Stimulated activated effector memory CD8-positive, alpha-beta T cell treated with anti-CD3 and anti-CD28 coated beads, Interleukin-12 subunit alpha, Interleukin-12 subunit beta, amount 100 ng/mL, for 72 hours (primary cell): Measurements from ENCODE around the gene ZC3H13.

ENCODE experiments used
- ATAC-seq: fragments of 150-1000 bp; cut with Tn5 transposase; 2 replicates; pipeline ENCODE4 v1.10.0; 2021
- DNase-seq, 2 donors: peaks; one replicate each; pipeline ENCODE4 v3.0.0; 2021 to 2022; ENCODE audit warnings: low spot score in 2 of 2
- H3K27ac Mint-ChIP-seq: one replicate; pipeline ENCODE4 v1.8.0; 2022; ENCODE audit warnings: mild to moderate bottlenecking, mixed read lengths
- H3K36me3 Mint-ChIP-seq: one replicate; pipeline ENCODE4 v1.8.0; 2022; ENCODE audit warnings: mild to moderate bottlenecking, mixed read lengths
- H3K4me1 Mint-ChIP-seq: one replicate; pipeline ENCODE4 v1.8.0; 2022; ENCODE audit warnings: mixed read lengths
- H3K4me3 Mint-ChIP-seq: one replicate; pipeline ENCODE4 v1.8.0; 2022; ENCODE audit warnings: mild to moderate bottlenecking, mixed read lengths
- H3K9me3 Mint-ChIP-seq: one replicate; pipeline ENCODE4 v1.8.0; 2022; ENCODE audit warnings: mixed read lengths

The ZC3H13 gene

DNA sequence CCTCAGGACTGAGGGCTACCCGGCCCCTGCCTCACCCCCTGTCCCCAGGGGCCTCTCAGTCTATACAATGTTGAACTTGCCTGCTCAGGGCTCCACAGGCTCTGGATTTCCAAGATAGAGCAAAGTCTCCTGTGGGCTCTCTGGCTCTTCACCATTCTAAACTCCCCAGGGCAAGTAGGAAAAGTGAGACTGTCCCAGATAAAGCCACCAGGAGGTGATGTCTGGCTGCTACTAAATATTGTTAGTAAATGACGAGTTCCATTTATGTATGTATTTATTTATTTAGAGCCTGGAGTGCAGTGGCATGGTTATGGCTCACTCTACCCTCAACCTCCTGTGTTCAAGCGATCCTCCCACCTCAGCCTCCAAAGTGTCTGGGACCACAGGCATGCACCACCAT, 127.4 kb downstream of the ZC3H13 start:
- DNase-seq (no peak), ATAC-seq (no peak)
- H3K27ac Mint-ChIP-seq: no peak overlapping the region
- no peaks in the 10 kb centered on the region for H3K4me1 Mint-ChIP-seq
- H3K9me3 Mint-ChIP-seq: no peaks in the 10 kb centered on the region
- H3K36me3 Mint-ChIP-seq: no peaks in the 10 kb centered on the region
- H3K4me3 Mint-ChIP-seq: no peak overlapping the region

DNA sequence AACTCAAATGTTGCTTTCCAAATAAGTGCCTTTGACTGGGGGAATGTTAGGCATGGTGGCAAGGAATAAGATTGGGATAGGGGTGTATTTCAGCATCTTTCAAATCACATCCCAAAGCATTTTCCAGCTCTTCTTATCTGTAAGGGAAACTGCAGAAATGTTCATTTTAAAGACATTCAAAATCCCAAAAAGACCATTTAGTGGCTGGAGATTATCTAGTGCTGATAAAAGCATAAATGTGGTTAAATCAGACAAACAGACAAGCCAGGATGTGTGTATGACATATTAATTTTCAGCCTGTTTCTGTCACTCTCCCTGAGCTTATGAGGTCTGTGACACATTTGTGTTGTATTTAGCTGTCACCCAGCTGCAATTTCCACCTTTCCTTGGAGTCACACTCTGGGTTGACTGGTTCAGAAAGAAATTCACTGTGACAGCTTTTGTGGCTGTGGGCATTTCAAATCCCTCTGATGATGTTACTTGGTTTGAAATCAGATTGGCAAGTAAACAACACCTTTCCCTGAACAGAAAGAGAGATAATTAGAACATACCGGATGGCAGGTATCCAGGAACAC, 131.3 kb downstream of the ZC3H13 start:
- DNase-seq: no peak
- no peaks in the 10 kb centered on the region for H3K4me1 Mint-ChIP-seq
- no peak overlapping the region for H3K4me3 Mint-ChIP-seq
- H3K9me3 Mint-ChIP-seq: no peaks in the 10 kb centered on the region
- H3K27ac Mint-ChIP-seq: no peak overlapping the region
- no peak for ATAC-seq
- H3K36me3 Mint-ChIP-seq: no peaks in the 10 kb centered on the region

DNA sequence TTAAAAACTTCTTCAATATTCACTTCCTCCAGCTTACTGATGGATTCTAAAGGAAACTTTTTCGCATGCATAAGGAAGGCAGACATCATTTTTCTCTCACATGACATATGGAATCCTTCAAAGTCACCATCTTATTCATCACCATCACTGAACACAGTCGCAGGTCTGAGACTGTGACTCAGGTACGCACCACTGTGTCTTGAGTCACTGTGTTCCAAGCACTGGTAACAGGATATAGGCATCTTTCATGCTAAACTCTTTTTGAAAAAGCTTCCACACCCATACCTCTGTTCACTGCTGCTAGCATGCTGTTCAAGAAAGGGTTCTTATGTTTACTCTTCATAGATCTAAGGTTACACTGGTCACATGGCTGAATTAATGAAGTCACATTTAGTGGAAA, 133.9 kb downstream of the ZC3H13 start:
- no peaks in the 10 kb centered on the region for H3K4me1 Mint-ChIP-seq
- no peak overlapping the region for H3K4me3 Mint-ChIP-seq
- ATAC-seq (peak; percentile 58), DNase-seq (no peak)
- no peak overlapping the region for H3K27ac Mint-ChIP-seq
- H3K9me3 Mint-ChIP-seq: no peaks in the 10 kb centered on the region
- H3K36me3 Mint-ChIP-seq: no peaks in the 10 kb centered on the region

DNA sequence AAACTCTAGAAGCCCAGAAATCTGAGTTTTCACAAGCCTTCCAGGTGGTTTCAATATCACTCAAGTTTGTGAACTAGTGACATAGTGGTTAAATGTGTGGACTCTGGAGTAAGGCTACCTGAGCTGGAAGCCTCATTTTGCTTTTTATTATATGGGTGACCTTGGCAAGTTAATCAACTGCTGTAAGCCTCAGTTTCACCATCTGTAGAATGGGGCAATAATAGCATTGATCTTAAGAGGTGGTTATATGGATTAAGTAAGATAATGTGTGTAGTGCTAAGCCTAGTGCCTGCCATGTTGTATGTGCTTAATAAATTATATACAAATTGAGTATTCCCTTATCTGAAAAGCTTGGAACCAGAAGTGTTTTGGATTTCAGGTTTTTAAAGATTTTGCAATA, 135.5 kb downstream of the ZC3H13 start:
- no peaks in the 10 kb centered on the region for H3K9me3 Mint-ChIP-seq
- H3K4me3 Mint-ChIP-seq: no peak overlapping the region
- H3K27ac Mint-ChIP-seq: no peak overlapping the region
- ATAC-seq (no peak), DNase-seq (no peak)
- no peaks in the 10 kb centered on the region for H3K4me1 Mint-ChIP-seq
- H3K36me3 Mint-ChIP-seq: no peaks in the 10 kb centered on the region

DNA sequence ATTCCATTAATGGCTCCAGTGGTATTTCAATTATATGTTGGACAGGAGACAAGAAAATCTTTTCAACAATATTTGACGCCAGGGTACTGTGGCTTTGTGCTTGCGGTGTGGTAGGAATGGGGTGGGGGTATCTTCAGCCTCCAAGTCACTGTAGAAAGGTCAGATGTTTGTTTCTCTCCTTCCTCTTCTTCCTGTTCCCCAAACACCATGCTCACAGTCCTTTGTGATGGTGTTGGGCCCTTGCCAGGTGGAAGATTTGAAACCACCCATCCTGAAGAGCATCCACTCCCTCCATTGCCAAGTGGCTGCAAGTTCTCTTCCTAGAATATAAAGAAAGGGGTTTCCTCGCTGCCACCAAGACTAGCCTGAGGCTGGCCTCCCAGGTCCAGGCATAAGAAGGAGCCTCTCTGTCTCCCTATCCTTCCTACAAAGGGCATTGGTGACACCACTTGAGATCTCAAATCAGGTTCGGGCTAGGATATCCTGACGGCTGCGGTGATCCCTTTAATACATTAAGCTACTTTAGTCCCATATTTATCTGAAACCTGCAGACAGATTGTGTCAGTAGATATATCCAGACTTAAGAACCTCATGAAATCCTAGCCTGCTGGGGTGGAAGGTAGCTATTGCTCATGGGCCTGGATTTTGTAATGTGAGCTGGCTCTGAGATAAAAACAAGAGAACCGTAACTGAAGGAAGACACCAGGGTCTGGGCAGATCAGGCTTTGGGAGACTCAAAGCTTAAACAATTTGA, 136.7 kb downstream of the ZC3H13 start:
- no peaks in the 10 kb centered on the region for H3K36me3 Mint-ChIP-seq
- no peak overlapping the region for H3K4me3 Mint-ChIP-seq
- DNase-seq (no peak), ATAC-seq (no peak)
- H3K4me1 Mint-ChIP-seq: no peaks in the 10 kb centered on the region
- no peak overlapping the region for H3K27ac Mint-ChIP-seq
- H3K9me3 Mint-ChIP-seq: no peaks in the 10 kb centered on the region

DNA sequence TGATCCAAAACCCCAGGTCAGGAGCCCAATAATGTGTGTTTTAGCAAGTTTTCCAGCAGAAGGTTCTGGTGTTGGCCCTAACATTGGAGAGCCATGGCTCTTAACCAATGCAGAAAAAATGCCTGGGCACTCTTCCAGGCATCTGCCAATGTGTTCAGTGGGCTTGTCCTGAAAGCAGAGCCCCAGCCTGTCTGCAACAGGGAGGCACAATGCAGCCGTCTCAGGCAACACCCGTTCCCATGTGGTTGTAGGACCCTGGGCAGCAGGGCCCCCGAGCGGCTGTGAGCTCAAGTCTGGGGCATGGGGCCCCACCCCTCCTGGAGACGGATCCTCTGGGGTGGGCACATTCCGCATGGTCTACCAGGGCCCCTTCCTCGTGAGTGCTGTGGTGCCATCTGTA, 142.9 kb downstream of the ZC3H13 start:
- Mint-ChIP-seq H3K9me3 (no peaks in the 10 kb centered on the region), H3K4me1 (no peaks in the 10 kb centered on the region), H3K36me3 (no peaks in the 10 kb centered on the region), H3K4me3 (no peak overlapping the region), H3K27ac (no peak overlapping the region)
- DNase-seq: no peak
- peak; percentile 22 for ATAC-seq

DNA sequence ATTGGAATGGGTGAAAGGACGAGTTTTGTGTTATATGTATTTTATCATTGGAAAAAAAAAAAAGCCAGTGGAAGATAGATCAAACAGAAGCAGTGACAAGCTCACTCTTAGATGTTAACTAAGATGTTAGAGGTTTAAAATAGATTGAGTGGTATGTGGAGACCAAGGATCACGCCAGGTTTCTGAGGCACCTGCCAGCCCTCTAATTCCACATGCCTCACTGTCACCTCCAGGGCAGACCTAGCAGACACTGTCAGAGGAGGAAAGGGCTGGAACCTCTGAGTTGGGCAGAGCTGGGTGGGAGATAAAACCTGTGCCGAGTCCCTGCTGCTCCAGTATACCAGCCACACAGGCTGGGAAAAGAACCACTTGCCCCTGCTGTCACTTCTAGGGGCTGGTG, 143.5 kb downstream of the ZC3H13 start:
- no peak overlapping the region for H3K4me3 Mint-ChIP-seq
- H3K9me3 Mint-ChIP-seq: no peaks in the 10 kb centered on the region
- H3K4me1 Mint-ChIP-seq: no peaks in the 10 kb centered on the region
- H3K27ac Mint-ChIP-seq: no peak overlapping the region
- H3K36me3 Mint-ChIP-seq: no peaks in the 10 kb centered on the region
- DNase-seq (no peak), ATAC-seq (no peak)

DNA sequence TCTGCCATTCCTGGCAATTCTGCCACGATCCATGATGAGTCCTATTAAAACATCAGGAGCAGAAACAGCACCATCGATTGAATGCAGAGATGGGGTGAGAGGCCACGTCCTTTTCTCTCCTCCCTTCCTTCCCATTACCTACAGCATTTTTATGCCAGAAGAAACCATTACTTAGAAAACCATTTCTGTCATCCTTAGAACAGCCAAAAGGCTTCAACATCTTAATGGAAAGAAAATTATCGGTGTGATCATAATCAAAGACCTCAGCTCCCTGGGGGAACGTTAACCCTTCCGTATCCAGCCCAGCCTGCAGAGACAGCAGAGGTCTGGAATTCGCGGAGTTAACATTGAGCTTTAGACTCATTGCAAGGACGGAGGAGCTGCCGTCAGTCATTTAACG, 145.0 kb downstream of the ZC3H13 start:
- no peak for DNase-seq
- Mint-ChIP-seq H3K9me3 (no peaks in the 10 kb centered on the region), H3K4me3 (no peak overlapping the region), H3K4me1 (no peaks in the 10 kb centered on the region), H3K36me3 (no peaks in the 10 kb centered on the region), H3K27ac (no peak overlapping the region)
- ATAC-seq: no peak
